CD4-positive, alpha-beta memory T cell (primary cell): Measurements from ENCODE around the gene ARSJ. TPM values are rescaled to one million over a fixed set of nuclear protein-coding genes. Genes with fewer than 3 reads are reported as not detected.

Experiments
- CTCF ChIA-PET: fragments of 350-600 bp; sonication (Branson Sonifier 250); formaldehyde crosslinking; loops from one replicate; lab custom pipeline; 2021; ENCODE audit warnings: inconsistent platforms; ENCODE audit not compliant: partially characterized antibody; lab: Charles Lee
- POLR2A ChIA-PET: fragments of 350-600 bp; sonication (Branson Sonifier 250); formaldehyde crosslinking; loops from one replicate; lab custom pipeline; 2021; ENCODE audit not compliant: partially characterized antibody; lab: Charles Lee
- DNase-seq, 5 donors: peaks; one replicate each; pipeline versions ENCODE4 v3.0.0 to v3.0.0-alpha.2; 2020 to 2022; ENCODE audit warnings: mixed read lengths in 1 of 5
- H3K27ac ChIP-seq: one replicate; pipeline ENCODE4 v1.7.0; 2013; ENCODE audit warnings: low read depth, low read length
- H3K27me3 ChIP-seq: 2 replicates; pipeline ENCODE4 v1.7.0; 2013; ENCODE audit warnings: mild to moderate bottlenecking, low read length, moderate library complexity; ENCODE audit not compliant: insufficient read depth
- H3K36me3 ChIP-seq: 2 replicates; pipeline ENCODE4 v1.7.0; 2013; ENCODE audit warnings: mild to moderate bottlenecking, low read length, moderate library complexity; ENCODE audit not compliant: insufficient read depth
- H3K4me1 ChIP-seq: 2 replicates; pipeline ENCODE4 v1.7.0; 2013; ENCODE audit warnings: mild to moderate bottlenecking, low read length, moderate library complexity; ENCODE audit not compliant: insufficient read depth
- H3K4me3 ChIP-seq, 2 donors: one replicate each; pipeline ENCODE4 v1.7.0; 2013; ENCODE audit warnings: low read length in 2 of 2, mild to moderate bottlenecking in 1 of 2
- H3K9me3 ChIP-seq, 2 donors: one replicate each; pipeline ENCODE4 v1.7.0; 2013; ENCODE audit warnings: low read length in 2 of 2, control low read depth in 1 of 2; ENCODE audit not compliant: control insufficient read depth in 1 of 2
- H3K27ac Mint-ChIP-seq, 7 donors: one replicate each; pipeline ENCODE4 v1.8.0; 2020 to 2021; ENCODE audit warnings: mixed read lengths in 7 of 7, mild to moderate bottlenecking in 6 of 7, inconsistent platforms in 3 of 7, moderate library complexity in 3 of 7
- H3K27me3 Mint-ChIP-seq, 2 donors: one replicate each; pipeline ENCODE4 v1.8.0; 2020 to 2021; ENCODE audit warnings: mixed read lengths in 2 of 2
- H3K36me3 Mint-ChIP-seq, 2 donors: one replicate each; pipeline ENCODE4 v1.8.0; 2020 to 2021; ENCODE audit warnings: mixed read lengths in 2 of 2, inconsistent platforms in 1 of 2, mild to moderate bottlenecking in 1 of 2
- H3K4me1 Mint-ChIP-seq, 4 donors: one replicate each; pipeline ENCODE4 v1.8.0; 2020 to 2021; ENCODE audit warnings: mixed read lengths in 4 of 4, mild to moderate bottlenecking in 1 of 4
- H3K4me3 Mint-ChIP-seq, 8 donors: one replicate each; pipeline ENCODE4 v1.8.0; 2020 to 2021; ENCODE audit warnings: mixed read lengths in 8 of 8, mild to moderate bottlenecking in 7 of 8, moderate library complexity in 6 of 8, inconsistent platforms in 3 of 8
- H3K9me3 Mint-ChIP-seq, 8 donors: one replicate each; pipeline ENCODE4 v1.8.0; 2020 to 2021; ENCODE audit warnings: mixed read lengths in 8 of 8, mild to moderate bottlenecking in 5 of 8, inconsistent platforms in 3 of 8, moderate library complexity in 1 of 8
- intact Hi-C: fragments of 100-400 bp; cut with micrococcal nuclease; formaldehyde crosslinking; loops from one replicate; pipeline ENCODE4 v1.15.1; 2023
- polyA plus RNA-seq, 2 donors: library from polyadenylated mRNA; unstranded; fragments of 300-500 nt; fragmentation: Illumina TruSeq; gene quantifications; one replicate each; pipeline ENCODE4 v1.2.3, GENCODE V29; 2021
- total RNA-seq, 2 experiments: library from RNA; stranded (reverse); gene quantifications; one replicate each; pipeline ENCODE4 v1.2.3, GENCODE V29; 2021

ARSJ gene
- total and polyA plus RNA-seq, 4 experiments from 2014 or later = 0.15 to 0.17 (median 0.15) TPM; not detected in 1

DNA sequence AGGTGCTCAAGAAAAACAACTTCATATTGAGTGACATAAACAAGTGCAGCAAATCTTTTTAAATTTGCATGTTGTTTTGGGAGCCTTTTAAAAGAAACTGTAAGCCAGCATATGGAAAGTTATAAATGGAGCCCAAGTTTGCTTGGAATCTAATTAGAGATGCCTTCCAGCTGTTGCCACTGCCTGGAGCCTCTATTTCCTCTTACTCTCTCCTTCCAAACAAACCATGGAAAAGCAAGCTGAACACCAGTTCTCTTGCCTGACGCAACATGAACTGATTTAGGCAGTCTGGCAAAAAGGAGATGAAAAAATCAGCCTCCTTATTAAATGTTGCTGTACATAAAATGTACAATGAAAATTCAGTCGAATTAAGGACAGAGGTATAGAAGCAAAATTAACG is 21.5 kb downstream of the ARSJ start:
- H3K27ac Mint-ChIP-seq = no peak overlapping the region
- Histone ChIP-seq H3K4me1 (no peaks in the 10 kb centered on the region), H3K27me3 (no peaks in the 10 kb centered on the region), H3K9me3 (no peaks in the 10 kb centered on the region), H3K4me3 (no peak overlapping the region), H3K36me3 (no peaks in the 10 kb centered on the region), H3K27ac (no peak overlapping the region)
- peaks cover 3 to 8% of the 10 kb centered on the region in 2 donors for H3K27me3 Mint-ChIP-seq
- intact Hi-C loops = no loop called here
- peaks cover 0 to 1% of the 10 kb centered on the region in 2 donors for H3K36me3 Mint-ChIP-seq
- POLR2A ChIA-PET = no interaction called here
- H3K4me1 Mint-ChIP-seq = peaks cover 0 to 5% (median under 1%) of the 10 kb centered on the region in 4 donors
- CTCF ChIA-PET = no interaction called here
- no peak overlapping the region for H3K4me3 Mint-ChIP-seq
- no peak for DNase-seq
- peaks cover 0 to 6% (median under 1%) of the 10 kb centered on the region in 8 donors for H3K9me3 Mint-ChIP-seq

- Histone ChIP-seq H3K9me3 (no peaks in the 10 kb centered on the region), H3K4me1 (peaks cover 5% of the 10 kb centered on the region), H3K27ac (no peak overlapping the region), H3K27me3 (no peaks in the 10 kb centered on the region), H3K4me3 (no peak overlapping the region), H3K36me3 (no peaks in the 10 kb centered on the region)
- DNase-seq = no peak
- no peak overlapping the region for H3K27ac Mint-ChIP-seq
- ChIA-PET POLR2A (no interaction called here), CTCF (no interaction called here)
- H3K9me3 Mint-ChIP-seq = no peaks in the 10 kb centered on the region
- H3K36me3 Mint-ChIP-seq = no peaks in the 10 kb centered on the region
- intact Hi-C loops = no loop called here
- peaks cover 0 to 8% (median 5%) of the 10 kb centered on the region in 4 donors for H3K4me1 Mint-ChIP-seq
- H3K4me3 Mint-ChIP-seq = no peak overlapping the region
- peaks cover 4 to 5% of the 10 kb centered on the region in 2 donors for H3K27me3 Mint-ChIP-seq
These were observed 23.5 kb downstream of the ARSJ start for GRCh38 chr4:113955948-113956347.

DNA sequence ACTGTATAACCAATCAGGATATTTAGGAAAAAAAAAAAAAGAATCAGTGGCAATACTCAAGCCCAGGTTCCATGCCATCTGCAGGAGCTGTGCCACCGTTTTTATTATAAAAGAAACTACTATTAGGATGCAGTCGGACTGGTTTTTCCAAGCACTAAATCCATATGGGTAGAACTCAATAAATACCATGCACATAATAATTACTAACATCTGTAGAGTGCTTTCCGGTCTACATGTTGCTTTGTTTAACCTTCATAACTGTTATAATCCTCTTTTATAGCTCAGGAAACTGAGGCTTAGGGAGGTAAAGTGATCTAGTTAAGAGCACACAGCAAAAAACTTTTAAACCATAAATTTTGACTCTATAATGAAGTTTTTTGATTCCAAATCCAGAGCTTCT is 24.0 kb downstream of the ARSJ start:
- DNase-seq = no peak
- Histone ChIP-seq H3K4me1 (peaks cover 5% of the 10 kb centered on the region), H3K36me3 (no peaks in the 10 kb centered on the region), H3K27ac (no peak overlapping the region), H3K27me3 (no peaks in the 10 kb centered on the region), H3K4me3 (no peak overlapping the region), H3K9me3 (no peaks in the 10 kb centered on the region)
- no peaks in the 10 kb centered on the region for H3K9me3 Mint-ChIP-seq
- POLR2A ChIA-PET = no interaction called here
- intact Hi-C loops = no loop called here
- H3K36me3 Mint-ChIP-seq = no peaks in the 10 kb centered on the region
- CTCF ChIA-PET = no interaction called here
- peaks cover 4 to 5% of the 10 kb centered on the region in 2 donors for H3K27me3 Mint-ChIP-seq
- no peak overlapping the region for H3K27ac Mint-ChIP-seq
- no peak overlapping the region for H3K4me3 Mint-ChIP-seq
- H3K4me1 Mint-ChIP-seq = peaks cover 0 to 8% (median 5%) of the 10 kb centered on the region in 4 donors

DNA sequence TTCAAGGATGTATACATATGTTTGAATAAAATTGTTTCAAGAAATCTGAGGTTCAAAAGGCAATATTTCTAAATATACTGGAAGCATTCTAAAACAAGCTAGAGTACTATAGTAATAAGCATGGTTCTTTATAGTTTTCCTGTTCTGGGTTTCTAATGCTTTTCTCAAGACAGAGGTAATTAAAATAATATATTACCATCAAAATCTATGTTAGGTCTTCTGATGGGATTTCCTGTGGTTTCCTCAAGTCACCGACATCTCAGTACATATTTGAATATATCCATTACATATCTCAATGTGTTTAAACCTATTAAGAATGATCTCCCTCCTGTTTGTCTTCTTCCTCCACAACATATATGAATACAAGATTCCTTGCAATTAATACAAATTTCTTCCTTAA is 25.6 kb downstream of the ARSJ start:
- ChIA-PET POLR2A (no interaction called here), CTCF (interaction anchor here (0.9 to 1.5 kb wide), 4 partner anchors 113 to 558 kb away, joined by 3 read pairs; no protein-coding TSS in a partner anchor)
- Mint-ChIP-seq H3K4me1 (peaks cover 0 to 8% (median 5%) of the 10 kb centered on the region in 4 donors), H3K27ac (no peak overlapping the region), H3K9me3 (no peaks in the 10 kb centered on the region), H3K4me3 (no peak overlapping the region), H3K36me3 (no peaks in the 10 kb centered on the region), H3K27me3 (peaks cover 4 to 6% of the 10 kb centered on the region in 2 donors)
- H3K36me3 ChIP-seq = no peaks in the 10 kb centered on the region
- H3K4me1 ChIP-seq = peaks cover 5% of the 10 kb centered on the region
- H3K27ac ChIP-seq = no peak overlapping the region
- intact Hi-C loops = loop anchor here (5.0 kb wide), 1 partner anchor 52 kb away; no protein-coding TSS in a partner anchor
- DNase-seq = no peak
- no peak overlapping the region for H3K4me3 ChIP-seq
- H3K27me3 ChIP-seq = no peaks in the 10 kb centered on the region
- no peaks in the 10 kb centered on the region for H3K9me3 ChIP-seq

GRCh38 chr4:113952452-113953029 is 26.9 kb downstream of the ARSJ start:
- Histone ChIP-seq H3K36me3 (no peaks in the 10 kb centered on the region), H3K27me3 (no peaks in the 10 kb centered on the region), H3K9me3 (no peaks in the 10 kb centered on the region), H3K27ac (no peak overlapping the region), H3K4me1 (peaks cover 5% of the 10 kb centered on the region), H3K4me3 (no peak overlapping the region)
- ChIA-PET POLR2A (no interaction called here), CTCF (interaction anchor here (0.8 to 1.2 kb wide), 6 partner anchors 52 to 558 kb away, joined by 3 to 9 read pairs (median 3); no protein-coding TSS in a partner anchor)
- intact Hi-C loops = loop anchor here (1.0 to 5.0 kb wide), 2 partner anchors 50 to 119 kb away; no protein-coding TSS in a partner anchor
- Mint-ChIP-seq H3K27ac (no peak overlapping the region), H3K4me3 (peak overlapping the region in 1 of 8 donors; percentile 10), H3K36me3 (no peaks in the 10 kb centered on the region), H3K4me1 (peaks cover 0 to 6% (median 5%) of the 10 kb centered on the region in 4 donors), H3K9me3 (no peaks in the 10 kb centered on the region), H3K27me3 (peaks cover 2 to 7% of the 10 kb centered on the region in 2 donors)
- DNase-seq = peak in 4 of 5 donors; percentile 5 to 30 (median 15)

DNA sequence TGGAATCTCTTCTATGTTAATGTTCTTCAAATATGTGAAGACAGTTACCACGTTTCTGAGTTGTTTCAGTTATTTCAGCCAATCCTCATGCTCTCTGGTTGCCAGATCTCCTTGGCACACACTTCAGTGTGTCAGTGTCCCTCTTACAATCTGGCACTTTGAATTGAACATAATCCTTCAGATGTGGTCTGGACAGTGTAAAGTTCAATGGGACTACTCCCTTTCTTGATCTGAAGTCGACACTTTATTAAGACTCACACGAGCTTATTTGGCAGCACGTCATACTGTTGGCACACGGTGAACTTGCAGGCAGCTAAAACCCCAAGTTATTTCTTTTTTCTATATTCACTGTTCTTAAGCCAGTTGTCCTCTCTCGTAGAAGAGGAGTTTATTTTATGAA is 28.2 kb downstream of the ARSJ start:
- ChIA-PET CTCF (interaction anchor here (1.0 to 1.6 kb wide), 4 partner anchors 9 to 304 kb away, joined by 3 read pairs; no protein-coding TSS in a partner anchor), POLR2A (no interaction called here)
- Histone ChIP-seq H3K27ac (no peak overlapping the region), H3K4me1 (peaks cover 5% of the 10 kb centered on the region), H3K4me3 (no peak overlapping the region), H3K9me3 (no peaks in the 10 kb centered on the region), H3K36me3 (no peaks in the 10 kb centered on the region), H3K27me3 (no peaks in the 10 kb centered on the region)
- H3K27ac Mint-ChIP-seq = no peak overlapping the region
- no peaks in the 10 kb centered on the region for H3K9me3 Mint-ChIP-seq
- intact Hi-C loops = loop anchor here (5.0 kb wide), 1 partner anchor 49 kb away; no protein-coding TSS in a partner anchor
- peaks cover 2 to 4% of the 10 kb centered on the region in 2 donors for H3K27me3 Mint-ChIP-seq
- H3K36me3 Mint-ChIP-seq = no peaks in the 10 kb centered on the region
- peaks cover 0 to 6% (median 5%) of the 10 kb centered on the region in 4 donors for H3K4me1 Mint-ChIP-seq
- DNase-seq = no peak
- no peak overlapping the region for H3K4me3 Mint-ChIP-seq

DNA sequence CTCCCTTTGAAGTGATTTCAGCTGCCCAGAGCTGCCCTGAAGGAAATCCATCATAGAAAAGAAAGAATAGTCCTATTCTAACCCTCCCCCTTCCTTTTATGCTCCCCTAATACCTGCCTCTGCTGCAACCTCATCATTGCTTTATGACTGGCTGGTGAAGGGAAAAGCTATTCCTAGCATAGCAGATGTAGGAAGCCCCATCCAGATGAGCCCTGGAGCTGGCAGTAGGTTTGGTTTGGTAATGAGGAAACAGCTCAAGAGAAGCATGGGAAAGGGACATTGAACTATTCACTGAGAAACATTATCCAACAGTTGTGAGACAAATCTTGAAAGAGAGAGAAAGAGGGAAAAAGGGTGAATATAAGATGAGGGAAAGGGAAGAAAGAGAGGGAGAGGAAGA is 29.2 kb downstream of the ARSJ start:
- Histone ChIP-seq H3K27ac (no peak overlapping the region), H3K4me1 (peaks cover 5% of the 10 kb centered on the region), H3K27me3 (no peaks in the 10 kb centered on the region), H3K9me3 (no peaks in the 10 kb centered on the region), H3K36me3 (no peaks in the 10 kb centered on the region), H3K4me3 (no peak overlapping the region)
- peaks cover 0 to 6% (median 5%) of the 10 kb centered on the region in 4 donors for H3K4me1 Mint-ChIP-seq
- H3K9me3 Mint-ChIP-seq = no peaks in the 10 kb centered on the region
- H3K36me3 Mint-ChIP-seq = no peaks in the 10 kb centered on the region
- H3K27ac Mint-ChIP-seq = no peak overlapping the region
- ChIA-PET CTCF (interaction anchor here (1.6 kb wide), 1 partner anchor 14 kb away, joined by 3 read pairs; no protein-coding TSS in a partner anchor), POLR2A (no interaction called here)
- no peak for DNase-seq
- intact Hi-C loops = loop anchor here (5.0 kb wide), 1 partner anchor 48 kb away; no protein-coding TSS in a partner anchor
- peaks cover 4% of the 10 kb centered on the region in 2 donors for H3K27me3 Mint-ChIP-seq
- no peak overlapping the region for H3K4me3 Mint-ChIP-seq
